Loucy (cell line): ENCODE results near the gene GRM7.

Experiments used
- CTCF ChIP-seq: fragments of 200-600 bp; sonication (generic); conservative IDR thresholded peaks from 2 replicates; pipeline ENCODE4 v1.5.1; 2014; ENCODE audit warnings: mild to moderate bottlenecking, antibody characterized with exemption, low read length
- EZH2phosphoT487 ChIP-seq: fragments of 200-600 bp; IDR thresholded peaks from 2 replicates; pipeline ENCODE4 v1.6.1; 2018; ENCODE audit warnings: antibody characterized with exemption, mild to moderate bottlenecking, moderate library complexity, borderline replicate concordance

GRCh38 chr3:7333125-7333524 lies 472.2 kb downstream of the GRM7 start:
- TF ChIP-seq CTCF (no peak), EZH2phosphoT487 (no peak)
